Upper lobe of left lung (tissue), 6 donors: Measurements from ENCODE around the gene PSEN1. TPM values are rescaled to one million over a fixed set of nuclear protein-coding genes. Genes with fewer than 3 reads are reported as not detected.

ENCODE experiments used
- ATAC-seq, 2 donors: fragments of 200-7000 bp; cut with Tn5 transposase; one replicate each; pipeline ENCODE4 v1.9.1; 2022; ENCODE audit warnings: mild to moderate bottlenecking in 2 of 2, moderate library complexity in 2 of 2; ENCODE audit not compliant: low FRiP score in 2 of 2
- DNase-seq, 2 donors: peaks; one replicate each; pipeline ENCODE4 v3.0.0-alpha.2; 2019 to 2020
- H3K27ac ChIP-seq, 4 donors: fragments of 200-600 bp; sonication (generic); one replicate each; pipeline ENCODE4 v1.5.1; 2016 to 2019
- H3K27me3 ChIP-seq, 4 donors: fragments of 200-600 bp; sonication (generic); one replicate each; pipeline ENCODE4 v1.5.1; 2017 to 2019
- H3K36me3 ChIP-seq, 4 donors: fragments of 200-600 bp; sonication (generic); one replicate each; pipeline ENCODE4 v1.5.1; 2016 to 2019
- H3K4me1 ChIP-seq, 4 donors: fragments of 200-600 bp; sonication (generic); one replicate each; pipeline ENCODE4 v1.5.1; 2018 to 2019
- H3K4me3 ChIP-seq, 4 donors: fragments of 200-600 bp; sonication (generic); one replicate each; pipeline ENCODE4 v1.5.1; 2017 to 2019; ENCODE audit warnings: mild to moderate bottlenecking in 2 of 4, moderate library complexity in 1 of 4
- H3K9me3 ChIP-seq, 4 donors: fragments of 200-600 bp; sonication (generic); one replicate each; pipeline ENCODE4 v1.5.1; 2018 to 2019
- CTCF ChIP-seq, 6 experiments: fragments of 450-650 bp in 4 of 6; fragments of 200-600 bp in 2 of 6; sonication (generic) in 2 of 6; IDR thresholded peaks; one replicate each; pipeline ENCODE4 v1.5.1; 2016 to 2019; ENCODE audit warnings: antibody characterized with exemption in 6 of 6
- EP300 ChIP-seq, 4 donors: sonication (generic); formaldehyde crosslinking; IDR thresholded peaks; one replicate each; pipeline ENCODE4 v1.5.1; 2017; ENCODE audit warnings: antibody characterized with exemption in 4 of 4, control low read depth in 2 of 4
- POLR2A ChIP-seq, 4 donors: fragments of 450-650 bp; IDR thresholded peaks; one replicate each; pipeline ENCODE4 v1.5.1; 2016 to 2017; ENCODE audit warnings: antibody characterized with exemption in 4 of 4, mild to moderate bottlenecking in 2 of 4
- POLR2AphosphoS5 ChIP-seq, 2 donors: sonication (generic); formaldehyde crosslinking; IDR thresholded peaks; one replicate each; pipeline ENCODE4 v1.5.1; 2017; ENCODE audit warnings: antibody characterized with exemption in 2 of 2
- WGBS, 2 donors: methylation state at CpG; one replicate each; pipeline ENCODE4 v1.1.5; 2017 to 2018; 5-methylcytosine and 5-hydroxymethylcytosine counted together
- total RNA-seq, 6 donors: library from RNA; depleted of rRNA in 4 of 6; stranded (reverse); fragments of >200 nt in 4 of 6; gene quantifications; one replicate each; pipeline versions ENCODE4 v1.1.0 to v1.2.1, GENCODE V29; 2016 to 2021
- donor health status: DM: no; HTN: no; CAD: no; lungs with moderate emphysema.
- donor health status: DM: no; HTN: yes; CAD: no; lungs with severe emphysema.

Gene PSEN1
- total RNA-seq, 6 donors from 2014 or later = 31.1 to 68.9 (median 56.8) TPM

GRCh38 chr14:73216030-73216429 is 79.7 kb downstream of the PSEN1 start:
- H3K36me3 ChIP-seq = peaks cover 43 to 98% (median 63%) of the 10 kb centered on the region in 4 donors
- no peak for ATAC-seq
- H3K27me3 ChIP-seq = no peaks in the 10 kb centered on the region
- H3K9me3 ChIP-seq = no peaks in the 10 kb centered on the region
- DNase-seq = no peak
- H3K4me1 ChIP-seq = no peaks in the 10 kb centered on the region
- no peak overlapping the region for H3K27ac ChIP-seq
- 92 to 94% methylated on average over 2 of the region's 2 CpGs for WGBS, 2 donors
- H3K4me3 ChIP-seq = no peak overlapping the region
- TF ChIP-seq CTCF (IDR thresholded peaks at IDR 0.05) (no peak), POLR2A (IDR thresholded peaks at IDR 0.05) (no peak), EP300 (IDR thresholded peaks at IDR 0.05) (no peak), POLR2AphosphoS5 (IDR thresholded peaks at IDR 0.05) (no peak)

- no peak overlapping the region for H3K4me3 ChIP-seq
- DNase-seq (no peak), ATAC-seq (no peak)
- no peaks in the 10 kb centered on the region for H3K9me3 ChIP-seq
- H3K4me1 ChIP-seq = no peaks in the 10 kb centered on the region
- H3K27me3 ChIP-seq = no peaks in the 10 kb centered on the region
- peaks cover 37 to 91% (median 57%) of the 10 kb centered on the region in 4 donors for H3K36me3 ChIP-seq
- WGBS, 2 donors = 95 to 100% methylated on average over 1 of the region's 1 CpG
- TF ChIP-seq POLR2AphosphoS5 (IDR thresholded peaks at IDR 0.05) = no peak
- TF ChIP-seq EP300 (IDR thresholded peaks at IDR 0.05) = no peak
- no peak for TF ChIP-seq POLR2A (IDR thresholded peaks at IDR 0.05)
- TF ChIP-seq CTCF (IDR thresholded peaks at IDR 0.05) = no peak
- H3K27ac ChIP-seq = no peak overlapping the region
Measured at GRCh38 chr14:73217411-73217810, 81.1 kb downstream of the PSEN1 start.

- Histone ChIP-seq H3K4me1 (no peaks in the 10 kb centered on the region), H3K9me3 (no peaks in the 10 kb centered on the region), H3K27me3 (no peaks in the 10 kb centered on the region), H3K36me3 (peaks cover 25 to 72% (median 37%) of the 10 kb centered on the region in 4 donors), H3K27ac (no peak overlapping the region), H3K4me3 (no peak overlapping the region)
- no peak for TF ChIP-seq POLR2A (IDR thresholded peaks at IDR 0.05)
- TF ChIP-seq POLR2AphosphoS5 (IDR thresholded peaks at IDR 0.05) = no peak
- no peak for TF ChIP-seq EP300 (IDR thresholded peaks at IDR 0.05)
- 85 to 95% methylated on average over 4 of the region's 4 CpGs for WGBS, 2 donors
- DNase-seq (no peak), ATAC-seq (no peak)
Measured at GRCh38 chr14:73220061-73220460, 83.8 kb downstream of the PSEN1 start.

GRCh38 chr14:73220634-73221033 is 84.3 kb downstream of the PSEN1 start:
- no peak overlapping the region for H3K4me3 ChIP-seq
- ATAC-seq (no peak), DNase-seq (no peak)
- WGBS, 2 donors = 93 to 95% methylated on average over 5 of the region's 5 CpGs
- no peaks in the 10 kb centered on the region for H3K27me3 ChIP-seq
- H3K4me1 ChIP-seq = no peaks in the 10 kb centered on the region
- H3K36me3 ChIP-seq = peaks cover 25 to 66% (median 35%) of the 10 kb centered on the region in 4 donors
- TF ChIP-seq POLR2A (IDR thresholded peaks at IDR 0.05) (no peak), POLR2AphosphoS5 (IDR thresholded peaks at IDR 0.05) (no peak), EP300 (IDR thresholded peaks at IDR 0.05) (no peak), CTCF (IDR thresholded peaks at IDR 0.05) (no peak)
- H3K27ac ChIP-seq = no peak overlapping the region
- H3K9me3 ChIP-seq = no peaks in the 10 kb centered on the region

- no peaks in the 10 kb centered on the region for H3K27me3 ChIP-seq
- no peak for ATAC-seq
- TF ChIP-seq POLR2AphosphoS5 (IDR thresholded peaks at IDR 0.05) (no peak), EP300 (IDR thresholded peaks at IDR 0.05) (no peak), POLR2A (IDR thresholded peaks at IDR 0.05) (no peak), CTCF (IDR thresholded peaks at IDR 0.05) (no peak)
- H3K27ac ChIP-seq = no peak overlapping the region
- H3K9me3 ChIP-seq = no peaks in the 10 kb centered on the region
- H3K4me3 ChIP-seq = no peak overlapping the region
- no peaks in the 10 kb centered on the region for H3K4me1 ChIP-seq
- WGBS, 2 donors = 73 to 84% methylated on average over 2 of the region's 2 CpGs
- DNase-seq = no peak
- peaks cover 24 to 61% (median 35%) of the 10 kb centered on the region in 4 donors for H3K36me3 ChIP-seq
Measured at GRCh38 chr14:73221945-73222344, 85.6 kb downstream of the PSEN1 start.
